MM.1S (cell line): Measurements from ENCODE around the gene CATSPERZ.

Source experiments
- DNase-seq: peaks from one replicate; pipeline ENCODE4 v3.0.0-alpha.2; 2015
- H2AFZ ChIP-seq: fragments of 300-600 bp; sonication (generic); 2 replicates; pipeline ENCODE4 v1.6.0; 2016; ENCODE audit warnings: antibody characterized with exemption, low read length
- H3F3A ChIP-seq: fragments of 300-600 bp; sonication (generic); 2 replicates; pipeline ENCODE4 v1.6.1; 2016; ENCODE audit warnings: mild to moderate bottlenecking, antibody characterized with exemption, low read length, moderate library complexity, mixed read lengths; ENCODE audit not compliant: insufficient read depth
- H3K27ac ChIP-seq: fragments of 300-600 bp; sonication (generic); 2 replicates; pipeline ENCODE4 v1.5.1; 2016; ENCODE audit warnings: mild to moderate bottlenecking, low read length
- H3K27me3 ChIP-seq: fragments of 300-600 bp; sonication (generic); replicated peaks from 2 replicates; pipeline ENCODE4 v1.6.0; 2016; ENCODE audit warnings: low read length; ENCODE audit not compliant: insufficient read depth
- H3K36me3 ChIP-seq: fragments of 300-600 bp; sonication (generic); replicated peaks from 2 replicates; pipeline ENCODE4 v1.6.1; 2016; ENCODE audit warnings: mild to moderate bottlenecking, low read length, mixed read lengths; ENCODE audit not compliant: insufficient read depth
- H3K4me1 ChIP-seq: fragments of 300-600 bp; sonication (generic); 2 replicates; pipeline ENCODE4 v1.6.1; 2016; ENCODE audit warnings: low read length, mixed read lengths
- H3K4me2 ChIP-seq: fragments of 300-600 bp; sonication (generic); 2 replicates; pipeline ENCODE4 v1.6.0; 2016; ENCODE audit warnings: low read depth, low read length
- H3K4me3 ChIP-seq: fragments of 300-600 bp; sonication (generic); 2 replicates; pipeline ENCODE4 v1.5.1; 2016; ENCODE audit warnings: low read length, mixed read lengths
- H3K79me2 ChIP-seq: fragments of 300-600 bp; sonication (generic); 2 replicates; pipeline ENCODE4 v1.6.1; 2016; ENCODE audit warnings: mixed run types, low read length, mixed read lengths
- H3K9ac ChIP-seq: fragments of 300-600 bp; sonication (generic); 2 replicates; pipeline ENCODE4 v1.6.1; 2016; ENCODE audit warnings: low read length, mixed read lengths
- H3K9me2 ChIP-seq: fragments of 300-600 bp; sonication (generic); replicated peaks from 2 replicates; pipeline ENCODE4 v1.6.1; 2016; ENCODE audit warnings: mild to moderate bottlenecking, low read length, mixed read lengths; ENCODE audit not compliant: insufficient read depth
- H3K9me3 ChIP-seq: fragments of 300-600 bp; sonication (generic); replicated peaks from 2 replicates; pipeline ENCODE4 v1.6.1; 2016; ENCODE audit warnings: mild to moderate bottlenecking, low read length, mixed read lengths; ENCODE audit not compliant: insufficient read depth
- H4K20me1 ChIP-seq: fragments of 300-600 bp; sonication (generic); 2 replicates; pipeline ENCODE4 v1.6.1; 2016; ENCODE audit warnings: mild to moderate bottlenecking, low read length, moderate library complexity, mixed read lengths; ENCODE audit not compliant: insufficient read depth
- EZH2 ChIP-seq: fragments of 300-600 bp; sonication (generic); optimal IDR thresholded peaks from 2 replicates; pipeline ENCODE3; 2017; ENCODE audit warnings: low read depth, mild to moderate bottlenecking, antibody characterized with exemption, low read length, mixed read lengths
- EZH2phosphoT487 ChIP-seq: fragments of 300-600 bp; sonication (generic); IDR thresholded peaks from 2 replicates; pipeline ENCODE4 v1.6.1; 2018; ENCODE audit warnings: antibody characterized with exemption, low read length
- TF ChIP-seq, protein P1 (sequence below): fragments of 300-600 bp; sonication (generic); IDR thresholded peaks from 2 replicates; pipeline ENCODE4 v1.5.1; 2016; ENCODE audit warnings: antibody characterized with exemption, low read length, mixed read lengths

Gene CATSPERZ

DNA sequence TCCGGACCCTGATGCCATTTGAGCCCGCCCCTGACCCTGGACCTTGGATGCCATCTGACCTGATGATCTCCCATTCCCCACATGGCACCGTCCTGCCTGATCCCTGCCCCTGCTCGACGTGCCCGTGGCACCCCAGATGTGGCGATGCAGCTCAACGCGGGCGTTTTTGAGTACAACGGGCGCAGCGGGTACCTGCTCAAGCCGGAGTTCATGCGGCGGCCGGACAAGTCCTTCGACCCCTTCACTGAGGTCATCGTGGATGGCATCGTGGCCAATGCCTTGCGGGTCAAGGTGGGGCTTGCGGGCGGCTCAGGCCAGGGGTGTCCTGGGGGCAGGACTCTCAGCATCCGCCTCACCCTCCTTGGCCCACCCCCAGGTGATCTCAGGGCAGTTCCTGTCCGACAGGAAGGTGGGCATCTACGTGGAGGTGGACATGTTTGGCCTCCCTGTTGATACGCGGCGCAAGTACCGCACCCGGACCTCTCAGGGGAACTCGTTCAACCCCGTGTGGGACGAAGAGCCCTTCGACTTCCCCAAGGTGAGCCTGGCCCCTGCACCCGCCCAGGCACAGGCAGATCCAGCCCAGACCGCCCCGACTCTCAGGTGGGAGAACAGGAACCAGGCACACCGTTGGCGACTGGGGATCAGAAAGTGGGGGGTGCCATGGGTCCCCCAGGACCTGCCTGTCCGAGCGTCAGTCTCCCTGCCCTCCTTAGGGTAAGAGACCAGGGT lies 37.7 kb upstream of the CATSPERZ start:
- H3K4me2 ChIP-seq, result no peak overlapping the region
- H3K79me2 ChIP-seq, result no peaks in the 10 kb centered on the region
- H3K36me3 ChIP-seq, result no peaks in the 10 kb centered on the region
- no peak overlapping the region for H3K27ac ChIP-seq
- H3K27me3 ChIP-seq, result no peaks in the 10 kb centered on the region
- no peaks in the 10 kb centered on the region for H4K20me1 ChIP-seq
- H3K4me3 ChIP-seq, result no peak overlapping the region
- H2AFZ ChIP-seq, result no peak overlapping the region
- H3K9ac ChIP-seq, result no peak overlapping the region
- H3K4me1 ChIP-seq, result no peaks in the 10 kb centered on the region
- no peaks in the 10 kb centered on the region for H3K9me2 ChIP-seq
- no peaks in the 10 kb centered on the region for H3K9me3 ChIP-seq
- DNase-seq, result no peak
- no peak for TF ChIP-seq EZH2phosphoT487
- TF ChIP-seq, protein P1, sequence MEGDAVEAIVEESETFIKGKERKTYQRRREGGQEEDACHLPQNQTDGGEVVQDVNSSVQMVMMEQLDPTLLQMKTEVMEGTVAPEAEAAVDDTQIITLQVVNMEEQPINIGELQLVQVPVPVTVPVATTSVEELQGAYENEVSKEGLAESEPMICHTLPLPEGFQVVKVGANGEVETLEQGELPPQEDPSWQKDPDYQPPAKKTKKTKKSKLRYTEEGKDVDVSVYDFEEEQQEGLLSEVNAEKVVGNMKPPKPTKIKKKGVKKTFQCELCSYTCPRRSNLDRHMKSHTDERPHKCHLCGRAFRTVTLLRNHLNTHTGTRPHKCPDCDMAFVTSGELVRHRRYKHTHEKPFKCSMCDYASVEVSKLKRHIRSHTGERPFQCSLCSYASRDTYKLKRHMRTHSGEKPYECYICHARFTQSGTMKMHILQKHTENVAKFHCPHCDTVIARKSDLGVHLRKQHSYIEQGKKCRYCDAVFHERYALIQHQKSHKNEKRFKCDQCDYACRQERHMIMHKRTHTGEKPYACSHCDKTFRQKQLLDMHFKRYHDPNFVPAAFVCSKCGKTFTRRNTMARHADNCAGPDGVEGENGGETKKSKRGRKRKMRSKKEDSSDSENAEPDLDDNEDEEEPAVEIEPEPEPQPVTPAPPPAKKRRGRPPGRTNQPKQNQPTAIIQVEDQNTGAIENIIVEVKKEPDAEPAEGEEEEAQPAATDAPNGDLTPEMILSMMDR, result no peak
- TF ChIP-seq EZH2, result no peak
- H3F3A ChIP-seq, result no peaks in the 10 kb centered on the region

DNA sequence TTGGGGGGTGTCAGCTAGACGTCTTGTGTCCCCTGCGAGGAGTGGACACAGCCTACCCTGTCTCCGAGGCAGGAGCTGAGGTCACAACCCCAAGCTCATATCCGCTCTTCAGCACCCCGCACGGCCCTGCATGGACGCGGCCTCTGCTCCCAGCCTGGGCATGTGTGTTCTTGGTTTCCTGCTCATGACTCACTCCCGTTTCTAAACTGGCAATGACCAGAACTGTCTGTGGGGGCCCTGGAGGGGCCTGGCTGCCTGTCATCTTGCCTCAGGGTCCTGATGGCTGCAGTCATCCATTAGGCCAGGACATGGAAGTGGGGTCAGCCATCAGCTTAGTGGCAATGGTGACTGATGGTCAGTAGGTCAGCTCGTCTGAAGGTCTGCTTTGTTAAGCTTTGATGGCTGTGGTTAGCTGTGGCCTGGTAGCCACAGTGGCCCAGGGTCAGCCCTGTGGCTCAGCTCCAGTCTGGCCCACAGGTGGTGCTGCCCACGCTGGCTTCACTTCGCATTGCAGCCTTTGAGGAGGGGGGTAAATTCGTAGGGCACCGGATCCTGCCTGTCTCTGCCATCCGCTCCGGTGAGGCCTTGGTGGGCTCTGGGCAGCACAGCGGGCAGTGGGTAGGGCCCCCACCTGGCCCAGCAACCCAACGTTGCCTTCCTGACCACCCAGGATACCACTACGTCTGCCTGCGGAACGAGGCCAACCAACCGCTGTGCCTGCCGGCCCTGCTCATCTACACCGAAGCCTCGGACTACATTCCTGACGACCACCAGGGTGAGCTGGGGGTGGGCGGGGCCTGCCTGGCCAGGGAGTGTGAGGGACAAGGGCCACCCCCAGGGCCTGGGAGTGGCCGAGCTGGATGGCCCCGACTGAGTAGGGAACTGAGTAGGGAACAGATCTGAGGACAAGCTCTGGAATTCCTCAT lies 36.9 kb upstream of the CATSPERZ start:
- Histone ChIP-seq H3F3A (no peaks in the 10 kb centered on the region), H3K27ac (no peak overlapping the region), H3K9me2 (no peaks in the 10 kb centered on the region), H2AFZ (no peak overlapping the region), H3K4me3 (no peak overlapping the region), H3K36me3 (no peaks in the 10 kb centered on the region), H3K4me1 (no peaks in the 10 kb centered on the region), H3K4me2 (no peak overlapping the region), H4K20me1 (no peaks in the 10 kb centered on the region), H3K9ac (no peak overlapping the region), H3K79me2 (no peaks in the 10 kb centered on the region; the same call in 1 of the 2 replicates), H3K9me3 (no peaks in the 10 kb centered on the region), H3K27me3 (no peaks in the 10 kb centered on the region)
- no peak for DNase-seq
- TF ChIP-seq EZH2phosphoT487 (no peak), EZH2 (no peak)
- TF ChIP-seq, protein P1, result no peak

DNA sequence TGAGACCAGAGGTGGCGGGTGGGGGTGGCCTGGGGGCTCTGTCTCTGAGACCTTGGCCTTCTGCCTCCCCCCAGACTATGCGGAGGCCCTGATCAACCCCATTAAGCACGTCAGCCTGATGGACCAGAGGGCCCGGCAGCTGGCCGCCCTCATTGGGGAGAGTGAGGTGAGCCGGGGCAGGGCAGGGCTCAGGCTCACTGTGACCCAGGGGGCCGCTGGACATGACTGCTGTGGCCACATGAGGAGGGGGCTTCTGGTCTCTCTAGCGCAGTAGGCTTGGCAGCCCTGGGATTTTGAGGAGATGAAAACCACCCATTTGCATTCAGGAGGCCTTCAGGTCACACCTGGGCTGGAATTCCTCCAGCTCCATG lies 36.2 kb upstream of the CATSPERZ start:
- Histone ChIP-seq H3K4me3 (no peak overlapping the region), H2AFZ (no peak overlapping the region), H3K9me2 (no peaks in the 10 kb centered on the region), H3K4me1 (no peaks in the 10 kb centered on the region), H3K9ac (no peak overlapping the region), H3F3A (0 out of 2 replicates have a peak, but pooled peaks cover 4% of the 10 kb centered on the region), H3K27ac (no peak overlapping the region), H3K4me2 (no peak overlapping the region), H4K20me1 (no peaks in the 10 kb centered on the region), H3K79me2 (no peaks in the 10 kb centered on the region; the same call in 1 of the 2 replicates), H3K27me3 (no peaks in the 10 kb centered on the region), H3K36me3 (no peaks in the 10 kb centered on the region), H3K9me3 (no peaks in the 10 kb centered on the region)
- DNase-seq, result no peak
- TF ChIP-seq EZH2phosphoT487 (no peak), EZH2 (no peak)
- TF ChIP-seq, protein P1, result no peak
